Measurements from ENCODE around the gene PAK2.
"Not testable (repeated sequence)": the region's sequence is repeated elsewhere in the genome, so short reads cannot be mapped to it uniquely, and the experiment has no call there.

The PAK2 gene

GRCh38 chr3:196790636-196791035, 51.0 kb downstream of the PAK2 start:
- DNase-seq, result no peak

GRCh38 chr3:196792771-196793170, 53.1 kb downstream of the PAK2 start:
- no peak for DNase-seq

- DNase-seq, result peak; percentile 42
Measured at GRCh38 chr3:196793246-196793645, 53.6 kb downstream of the PAK2 start.

- no peak for DNase-seq
Measured at GRCh38 chr3:196794467-196794866, 54.8 kb downstream of the PAK2 start.

- DNase-seq, result no peak
Measured at GRCh38 chr3:196796317-196796716, 56.7 kb downstream of the PAK2 start.

GRCh38 chr3:196800742-196801434, 61.2 kb downstream of the PAK2 start:
- no peak for DNase-seq

- DNase-seq, result no peak
Measured at GRCh38 chr3:196803891-196804468, 64.3 kb downstream of the PAK2 start.

GRCh38 chr3:196804773-196805172, 65.1 kb downstream of the PAK2 start:
- no peak for DNase-seq

- DNase-seq, result no peak
Measured at GRCh38 chr3:196810963-196811581, 71.4 kb downstream of the PAK2 start.

GRCh38 chr3:196812853-196813252, 73.2 kb downstream of the PAK2 start:
- DNase-seq, result no peak

GRCh38 chr3:196813903-196814302, 74.2 kb downstream of the PAK2 start:
- no peak for DNase-seq

- no peak for DNase-seq
Measured at GRCh38 chr3:196821806-196822355, 82.2 kb downstream of the PAK2 start.

GRCh38 chr3:196829651-196830050, 90.0 kb downstream of the PAK2 start:
- not testable (repeated sequence) for DNase-seq

GRCh38 chr3:196835086-196835485, 95.4 kb downstream of the PAK2 start:
- no peak for DNase-seq

GRCh38 chr3:196836626-196837025, 97.0 kb downstream of the PAK2 start:
- DNase-seq, result not testable (repeated sequence)

- DNase-seq, result peak; percentile 53
Measured at GRCh38 chr3:196837819-196838420, 98.3 kb downstream of the PAK2 start.

- not testable (repeated sequence) for DNase-seq
Measured at GRCh38 chr3:196839351-196839750, 99.7 kb downstream of the PAK2 start.

- DNase-seq, result no peak
Measured at GRCh38 chr3:196842567-196843434, 103.1 kb downstream of the PAK2 start.

- DNase-seq, result no peak
Measured at GRCh38 chr3:196843435-196844110, 103.9 kb downstream of the PAK2 start.

GRCh38 chr3:196844235-196845219, 104.9 kb downstream of the PAK2 start:
- not testable (repeated sequence) for DNase-seq

- DNase-seq, result not testable (repeated sequence)
Measured at GRCh38 chr3:196848375-196848774, 108.7 kb downstream of the PAK2 start.
